ENCODE results near the gene LIFR.

DNA sequence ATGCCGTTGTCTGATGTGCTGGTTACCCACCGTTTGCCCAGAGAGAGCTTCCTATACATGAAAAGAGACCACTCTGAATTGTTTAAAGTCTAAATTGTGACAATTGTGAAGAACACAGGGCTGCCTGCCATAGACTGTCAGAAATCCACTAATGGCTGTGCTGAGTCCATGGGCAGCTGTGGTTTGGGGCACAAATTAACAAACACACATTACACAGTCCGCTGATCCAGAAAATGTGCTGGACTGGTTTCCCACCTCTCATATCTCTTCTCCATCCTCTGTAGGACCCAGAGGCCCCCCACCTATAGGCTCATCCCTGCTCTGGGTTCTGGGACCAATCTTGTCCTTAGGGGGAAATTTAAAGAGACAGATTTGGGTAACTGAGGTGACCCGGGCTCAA is 19.0 kb upstream of the LIFR start:
- TF ChIP-seq, protein P1, sequence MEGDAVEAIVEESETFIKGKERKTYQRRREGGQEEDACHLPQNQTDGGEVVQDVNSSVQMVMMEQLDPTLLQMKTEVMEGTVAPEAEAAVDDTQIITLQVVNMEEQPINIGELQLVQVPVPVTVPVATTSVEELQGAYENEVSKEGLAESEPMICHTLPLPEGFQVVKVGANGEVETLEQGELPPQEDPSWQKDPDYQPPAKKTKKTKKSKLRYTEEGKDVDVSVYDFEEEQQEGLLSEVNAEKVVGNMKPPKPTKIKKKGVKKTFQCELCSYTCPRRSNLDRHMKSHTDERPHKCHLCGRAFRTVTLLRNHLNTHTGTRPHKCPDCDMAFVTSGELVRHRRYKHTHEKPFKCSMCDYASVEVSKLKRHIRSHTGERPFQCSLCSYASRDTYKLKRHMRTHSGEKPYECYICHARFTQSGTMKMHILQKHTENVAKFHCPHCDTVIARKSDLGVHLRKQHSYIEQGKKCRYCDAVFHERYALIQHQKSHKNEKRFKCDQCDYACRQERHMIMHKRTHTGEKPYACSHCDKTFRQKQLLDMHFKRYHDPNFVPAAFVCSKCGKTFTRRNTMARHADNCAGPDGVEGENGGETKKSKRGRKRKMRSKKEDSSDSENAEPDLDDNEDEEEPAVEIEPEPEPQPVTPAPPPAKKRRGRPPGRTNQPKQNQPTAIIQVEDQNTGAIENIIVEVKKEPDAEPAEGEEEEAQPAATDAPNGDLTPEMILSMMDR (IDR thresholded peaks at IDR 0.05) = no peak
- no peak for TF ChIP-seq POLR2A (IDR thresholded peaks at IDR 0.05)
- TF ChIP-seq POLR2AphosphoS5 (IDR thresholded peaks at IDR 0.05) = no peak
